ENCODE data around the gene ULK4.

Gene ULK4

GRCh38 chr3:41632700-41633099 is 329.2 kb downstream of the ULK4 start:
- ATAC-seq (ENCODE audit: insufficient read depth, low read depth): no peak
- H3K9me3 ChIP-seq (ENCODE audit: insufficient read depth, low read length, severe bottlenecking): no peaks in the 10 kb centered on the region

GRCh38 chr3:41630708-41631107 is 331.2 kb downstream of the ULK4 start:
- H3K4me1 ChIP-seq (ENCODE audit: insufficient read depth, low read length): no peaks in the 10 kb centered on the region
- no peaks in the 10 kb centered on the region for H4K20me1 ChIP-seq (ENCODE audit: insufficient read depth, low read length)
- H2AFZ ChIP-seq (ENCODE audit: low read depth, low read length): no peak overlapping the region
- DNase-seq: no peak
- no peak for TF ChIP-seq EZH2 (IDR thresholded peaks at IDR 0.05; ENCODE audit: borderline replicate concordance, low read depth, low read length, severe bottlenecking)
- TF ChIP-seq CTCF (IDR thresholded peaks at IDR 0.05; ENCODE audit: borderline replicate concordance, extremely low read depth, low read length, poor library complexity, severe bottlenecking): no peak
- no peaks in the 10 kb centered on the region for H3K36me3 ChIP-seq (ENCODE audit: insufficient read depth, low read length)
- H3K4me2 ChIP-seq (ENCODE audit: insufficient read depth, low read length): no peak overlapping the region
- no peak overlapping the region for H3K27ac ChIP-seq (ENCODE audit: low read length)
- H3K27me3 ChIP-seq (ENCODE audit: insufficient read depth, low read length, poor library complexity): no peaks in the 10 kb centered on the region
- H3K4me3 ChIP-seq (ENCODE audit: low read depth in 1 of 2, low read length in 2 of 2): no peak overlapping the region
- no peaks in the 10 kb centered on the region for H3K9me3 ChIP-seq (ENCODE audit: insufficient read depth, low read length, severe bottlenecking)
- no peak overlapping the region for H3K9ac ChIP-seq (ENCODE audit: low read depth, low read length)
- no peaks in the 10 kb centered on the region for H3K79me2 ChIP-seq (ENCODE audit: insufficient read depth, low read length)
- no peak for ATAC-seq (ENCODE audit: insufficient read depth, low read depth)

More at GRCh38 chr3:41632700-41633099, 329.2 kb downstream of the ULK4 start:
- no peak overlapping the region for H2AFZ ChIP-seq (ENCODE audit: low read depth, low read length)
- no peaks in the 10 kb centered on the region for H3K79me2 ChIP-seq (ENCODE audit: insufficient read depth, low read length)
- no peaks in the 10 kb centered on the region for H3K36me3 ChIP-seq (ENCODE audit: insufficient read depth, low read length)
- no peaks in the 10 kb centered on the region for H3K4me1 ChIP-seq (ENCODE audit: insufficient read depth, low read length)
- no peak overlapping the region for H3K4me3 ChIP-seq (ENCODE audit: low read depth in 1 of 2, low read length in 2 of 2)
- H3K27me3 ChIP-seq (ENCODE audit: insufficient read depth, low read length, poor library complexity): no peaks in the 10 kb centered on the region
- no peak overlapping the region for H3K27ac ChIP-seq (ENCODE audit: low read length)
- no peaks in the 10 kb centered on the region for H4K20me1 ChIP-seq (ENCODE audit: insufficient read depth, low read length)
- no peak overlapping the region for H3K4me2 ChIP-seq (ENCODE audit: insufficient read depth, low read length)
- DNase-seq: no peak
- TF ChIP-seq CTCF (IDR thresholded peaks at IDR 0.05; ENCODE audit: borderline replicate concordance, extremely low read depth, low read length, poor library complexity, severe bottlenecking) (no peak), EZH2 (IDR thresholded peaks at IDR 0.05; ENCODE audit: borderline replicate concordance, low read depth, low read length, severe bottlenecking) (no peak)
- H3K9ac ChIP-seq (ENCODE audit: low read depth, low read length): no peak overlapping the region

- Histone ChIP-seq H3K27ac (ENCODE audit: low read length) (no peak overlapping the region), H3K9ac (ENCODE audit: low read depth, low read length) (no peak overlapping the region), H3K27me3 (ENCODE audit: insufficient read depth, low read length, poor library complexity) (no peaks in the 10 kb centered on the region), H4K20me1 (ENCODE audit: insufficient read depth, low read length) (no peaks in the 10 kb centered on the region), H3K79me2 (ENCODE audit: insufficient read depth, low read length) (no peaks in the 10 kb centered on the region), H2AFZ (ENCODE audit: low read depth, low read length) (no peak overlapping the region), H3K4me1 (ENCODE audit: insufficient read depth, low read length) (no peaks in the 10 kb centered on the region), H3K36me3 (ENCODE audit: insufficient read depth, low read length) (no peaks in the 10 kb centered on the region), H3K9me3 (ENCODE audit: insufficient read depth, low read length, severe bottlenecking) (no peaks in the 10 kb centered on the region), H3K4me2 (ENCODE audit: insufficient read depth, low read length) (no peak overlapping the region), H3K4me3 (ENCODE audit: low read depth in 1 of 2, low read length in 2 of 2) (no peak overlapping the region)
- DNase-seq (no peak), ATAC-seq (ENCODE audit: insufficient read depth, low read depth) (no peak)
- TF ChIP-seq EZH2 (IDR thresholded peaks at IDR 0.05; ENCODE audit: borderline replicate concordance, low read depth, low read length, severe bottlenecking) (no peak), CTCF (IDR thresholded peaks at IDR 0.05; ENCODE audit: borderline replicate concordance, extremely low read depth, low read length, poor library complexity, severe bottlenecking) (no peak)
Measured at GRCh38 chr3:41629986-41630385, 331.9 kb downstream of the ULK4 start.

- H2AFZ ChIP-seq (ENCODE audit: low read depth, low read length): no peak overlapping the region
- no peaks in the 10 kb centered on the region for H3K4me1 ChIP-seq (ENCODE audit: insufficient read depth, low read length)
- TF ChIP-seq CTCF (IDR thresholded peaks at IDR 0.05; ENCODE audit: borderline replicate concordance, extremely low read depth, low read length, poor library complexity, severe bottlenecking) (no peak), EZH2 (IDR thresholded peaks at IDR 0.05; ENCODE audit: borderline replicate concordance, low read depth, low read length, severe bottlenecking) (no peak)
- DNase-seq (no peak), ATAC-seq (ENCODE audit: insufficient read depth, low read depth) (no peak)
- no peaks in the 10 kb centered on the region for H4K20me1 ChIP-seq (ENCODE audit: insufficient read depth, low read length)
- no peaks in the 10 kb centered on the region for H3K36me3 ChIP-seq (ENCODE audit: insufficient read depth, low read length)
- H3K27ac ChIP-seq (ENCODE audit: low read length): no peak overlapping the region
- H3K27me3 ChIP-seq (ENCODE audit: insufficient read depth, low read length, poor library complexity): no peaks in the 10 kb centered on the region
- no peak overlapping the region for H3K4me3 ChIP-seq (ENCODE audit: low read depth in 1 of 2, low read length in 2 of 2)
- no peaks in the 10 kb centered on the region for H3K79me2 ChIP-seq (ENCODE audit: insufficient read depth, low read length)
- H3K9me3 ChIP-seq (ENCODE audit: insufficient read depth, low read length, severe bottlenecking): no peaks in the 10 kb centered on the region
- no peak overlapping the region for H3K4me2 ChIP-seq (ENCODE audit: insufficient read depth, low read length)
- H3K9ac ChIP-seq (ENCODE audit: low read depth, low read length): no peak overlapping the region
Measured at GRCh38 chr3:41629072-41629471, 332.8 kb downstream of the ULK4 start.

Data from DND-41 (cell line).